Measurements from ENCODE around the gene FRY.

GRCh38 chr13:32259116-32259515 lies 227.5 kb downstream of the FRY start:
- TF ChIP-seq CTCF (IDR thresholded peaks at IDR 0.05) (peak in 1 of 6 experiments; percentile 21), POLR2A (IDR thresholded peaks at IDR 0.05) (no peak)
